ENCODE data around the gene ACO2. TPM values are rescaled to one million over a fixed set of nuclear protein-coding genes. Genes with fewer than 3 reads are reported as not detected.
"Not testable (repeated sequence)": the region's sequence is repeated elsewhere in the genome, so short reads cannot be mapped to it uniquely, and the experiment has no call there.

Gene ACO2
- 59.8 and 77.6 TPM in 2 replicates for total RNA-seq

GRCh38 chr22:41468381-41469217, at the start of gene ACO2, which contains the start of gene PHF5A:
Gene ACO2, plus strand, starts transcription at chr22:41469117. Its CDS starts 30 bp downstream, at chr22:41469147.
Gene PHF5A, minus strand, starts transcription at chr22:41468692. Its CDS starts 39 bp downstream, at chr22:41468653.
- FAIRE-seq, result peak; percentile 94
- Histone ChIP-seq H3K4me3 (ENCODE audit: low read depth, low read length) (peak within 1 kb of the TSS; percentile 89), H3K27me3 (ENCODE audit: control insufficient read depth, insufficient read depth, low read length) (no peaks in the 10 kb centered on the region), H3K36me3 (ENCODE audit: control insufficient read depth, insufficient read depth, low read length) (peaks cover 26% of the 10 kb centered on the region)
- DNase-seq (ENCODE audit: low read depth), result peak; percentile 93
- TF ChIP-seq CTCF (IDR thresholded peaks at IDR 0.05; ENCODE audit: insufficient read depth, low read length, severe bottlenecking), result no peak

DNA sequence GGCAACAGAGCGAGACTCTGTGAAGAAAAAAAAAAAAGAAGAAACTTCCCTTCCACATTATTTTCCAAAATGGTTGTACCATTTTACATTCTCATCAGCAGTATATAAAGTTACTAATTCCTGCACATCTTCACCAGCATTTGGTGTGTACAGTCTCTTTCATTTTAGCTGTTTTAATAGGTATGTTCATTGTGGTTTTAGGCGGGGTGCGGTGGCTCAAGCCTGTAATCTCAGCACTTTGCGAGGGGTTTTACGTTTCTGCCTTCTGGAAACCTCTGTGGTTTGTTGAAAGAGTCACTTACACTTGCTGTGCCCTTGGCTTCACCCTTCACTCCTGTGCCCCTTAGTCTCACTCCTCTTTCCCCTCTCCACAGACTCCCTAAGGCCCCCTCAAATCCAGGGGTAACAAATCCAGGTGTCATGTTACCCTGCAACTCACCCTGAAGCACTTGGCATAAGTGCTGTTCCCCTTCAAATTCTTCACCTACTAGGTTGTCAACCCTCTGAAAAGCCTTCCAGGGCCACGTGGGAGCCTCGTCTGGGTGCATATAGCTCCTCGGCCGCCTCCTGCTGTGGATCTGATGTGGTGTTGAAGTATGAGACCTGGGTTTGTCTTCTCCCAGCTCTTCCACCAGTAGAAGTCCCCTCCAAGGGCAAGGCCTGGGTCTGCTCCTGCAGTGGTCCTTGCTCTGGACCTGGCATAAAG, 43.1 kb upstream of the ACO2 start:
- no peaks in the 10 kb centered on the region for H3K27me3 ChIP-seq (ENCODE audit: control insufficient read depth, insufficient read depth, low read length)
- FAIRE-seq, result peak; percentile 82
- no peaks in the 10 kb centered on the region for H3K36me3 ChIP-seq (ENCODE audit: control insufficient read depth, insufficient read depth, low read length)
- TF ChIP-seq CTCF (IDR thresholded peaks at IDR 0.05; ENCODE audit: insufficient read depth, low read length, severe bottlenecking), result no peak
- no peak overlapping the region for H3K4me3 ChIP-seq (ENCODE audit: low read depth, low read length)
- no peak for DNase-seq (ENCODE audit: low read depth)

DNA sequence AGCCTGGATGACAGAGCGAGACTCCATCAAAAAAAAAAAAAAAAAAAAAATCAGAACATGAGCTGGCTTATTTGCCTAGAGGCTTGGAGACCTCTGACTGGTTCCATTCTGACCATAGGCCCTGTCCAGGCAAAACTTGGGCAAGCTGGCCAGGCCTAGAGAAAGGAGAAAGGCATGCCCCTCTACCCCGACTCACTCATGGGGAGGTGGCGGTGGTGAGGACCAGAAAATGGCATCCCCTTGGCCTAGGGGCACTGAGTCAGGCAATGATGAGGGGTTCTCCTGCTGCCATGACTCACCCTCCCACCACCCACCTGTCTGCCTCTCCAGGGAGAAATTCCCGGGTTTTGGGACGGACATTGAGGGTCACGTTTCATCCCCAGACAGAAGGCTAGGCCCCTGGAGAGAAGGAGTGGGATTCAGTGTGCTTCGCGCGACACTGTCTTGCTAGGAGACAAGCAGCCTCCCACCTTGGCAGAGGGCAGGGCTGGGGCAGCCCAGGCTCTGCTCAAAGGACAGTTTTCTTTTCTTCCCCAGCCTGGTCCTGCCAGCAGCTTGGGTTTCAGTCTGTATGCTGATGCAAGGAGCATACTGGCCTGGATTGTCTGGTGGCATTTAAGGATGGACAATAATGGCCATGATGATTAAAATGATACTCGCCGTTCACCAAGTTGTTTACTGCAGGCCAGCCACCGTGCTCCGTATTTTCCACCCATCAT, 39.5 kb upstream of the ACO2 start:
- no peaks in the 10 kb centered on the region for H3K27me3 ChIP-seq (ENCODE audit: control insufficient read depth, insufficient read depth, low read length)
- peak; percentile 69 for DNase-seq (ENCODE audit: low read depth)

GRCh38 chr22:41429951-41430332, 39.0 kb upstream of the ACO2 start:
- TF ChIP-seq CTCF (IDR thresholded peaks at IDR 0.05; ENCODE audit: insufficient read depth, low read length, severe bottlenecking), result no peak
- FAIRE-seq, result no peak

More for the DNA sequence above, 39.5 kb upstream of the ACO2 start:
- no peak for TF ChIP-seq CTCF (IDR thresholded peaks at IDR 0.05; ENCODE audit: insufficient read depth, low read length, severe bottlenecking)
- Histone ChIP-seq H3K4me3 (ENCODE audit: low read depth, low read length) (no peak overlapping the region), H3K36me3 (ENCODE audit: control insufficient read depth, insufficient read depth, low read length) (peaks cover 2% of the 10 kb centered on the region)
- FAIRE-seq, result no peak

GRCh38 chr22:41431656-41432055, 37.3 kb upstream of the ACO2 start:
- peaks cover 13% of the 10 kb centered on the region for H3K36me3 ChIP-seq (ENCODE audit: control insufficient read depth, insufficient read depth, low read length)
- no peak overlapping the region for H3K4me3 ChIP-seq (ENCODE audit: low read depth, low read length)
- DNase-seq (ENCODE audit: low read depth), result no peak
- no peaks in the 10 kb centered on the region for H3K27me3 ChIP-seq (ENCODE audit: control insufficient read depth, insufficient read depth, low read length)
- no peak for FAIRE-seq
- TF ChIP-seq CTCF (IDR thresholded peaks at IDR 0.05; ENCODE audit: insufficient read depth, low read length, severe bottlenecking), result no peak

More at GRCh38 chr22:41429951-41430332, 39.0 kb upstream of the ACO2 start:
- Histone ChIP-seq H3K27me3 (ENCODE audit: control insufficient read depth, insufficient read depth, low read length) (no peaks in the 10 kb centered on the region), H3K36me3 (ENCODE audit: control insufficient read depth, insufficient read depth, low read length) (peaks cover 4% of the 10 kb centered on the region), H3K4me3 (ENCODE audit: low read depth, low read length) (no peak overlapping the region)
- no peak for DNase-seq (ENCODE audit: low read depth)

GRCh38 chr22:41433480-41433879, 35.4 kb upstream of the ACO2 start:
- not testable (repeated sequence) for FAIRE-seq; H3K4me3 ChIP-seq (ENCODE audit: low read depth, low read length); H3K27me3 ChIP-seq (ENCODE audit: control insufficient read depth, insufficient read depth, low read length); DNase-seq (ENCODE audit: low read depth)
- peaks cover 21% of the 10 kb centered on the region for H3K36me3 ChIP-seq (ENCODE audit: control insufficient read depth, insufficient read depth, low read length)

DNA sequence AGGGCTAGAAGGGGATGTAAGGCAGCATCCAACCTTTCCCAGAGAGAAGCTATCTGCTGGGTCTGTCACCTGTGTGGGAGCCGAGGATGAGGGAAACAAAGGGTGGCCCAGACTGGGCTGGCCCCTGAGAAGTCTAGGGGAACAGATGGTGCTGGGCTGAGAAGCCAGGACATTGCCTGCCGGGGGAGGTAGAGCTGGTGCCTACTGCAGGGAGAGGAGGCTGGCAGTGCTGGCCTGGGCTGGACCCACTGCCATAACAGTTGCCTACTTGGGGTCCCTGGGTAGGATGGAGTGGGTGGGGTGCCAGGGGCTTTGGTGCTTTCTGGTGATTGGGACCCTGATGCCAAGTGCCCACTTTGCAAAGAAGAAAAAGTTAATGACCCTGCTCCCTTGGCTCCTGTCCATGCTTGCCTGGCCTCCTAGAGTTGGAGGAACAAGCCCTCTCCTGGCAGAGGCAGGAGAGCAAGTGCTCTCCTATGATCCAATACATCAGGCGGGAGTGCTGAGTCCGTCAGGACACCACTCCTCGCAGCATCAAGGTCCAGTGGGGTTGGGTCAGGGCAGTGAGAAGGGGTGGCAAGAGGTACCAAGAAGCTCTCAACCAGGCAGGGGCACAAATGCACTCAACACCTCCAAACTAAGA, 34.4 kb upstream of the ACO2 start:
- H3K4me3 ChIP-seq (ENCODE audit: low read depth, low read length); DNase-seq (ENCODE audit: low read depth); FAIRE-seq; H3K27me3 ChIP-seq (ENCODE audit: control insufficient read depth, insufficient read depth, low read length): not testable (repeated sequence)
- H3K36me3 ChIP-seq (ENCODE audit: control insufficient read depth, insufficient read depth, low read length), result peaks cover 24% of the 10 kb centered on the region

Measured in bronchial epithelial cell (primary cell).